ENCODE measurements around the gene LYRM7. TPM values are rescaled to one million over a fixed set of nuclear protein-coding genes. Genes with fewer than 3 reads are reported as not detected.
"Not testable (repeated sequence)": the region's sequence is repeated elsewhere in the genome, so short reads cannot be mapped to it uniquely, and the experiment has no call there.

Gene LYRM7
- total RNA-seq (2014; rRNA removed; shearing (Covaris generic)) = 1.9 and 3.0 TPM in 2 replicates

DNA sequence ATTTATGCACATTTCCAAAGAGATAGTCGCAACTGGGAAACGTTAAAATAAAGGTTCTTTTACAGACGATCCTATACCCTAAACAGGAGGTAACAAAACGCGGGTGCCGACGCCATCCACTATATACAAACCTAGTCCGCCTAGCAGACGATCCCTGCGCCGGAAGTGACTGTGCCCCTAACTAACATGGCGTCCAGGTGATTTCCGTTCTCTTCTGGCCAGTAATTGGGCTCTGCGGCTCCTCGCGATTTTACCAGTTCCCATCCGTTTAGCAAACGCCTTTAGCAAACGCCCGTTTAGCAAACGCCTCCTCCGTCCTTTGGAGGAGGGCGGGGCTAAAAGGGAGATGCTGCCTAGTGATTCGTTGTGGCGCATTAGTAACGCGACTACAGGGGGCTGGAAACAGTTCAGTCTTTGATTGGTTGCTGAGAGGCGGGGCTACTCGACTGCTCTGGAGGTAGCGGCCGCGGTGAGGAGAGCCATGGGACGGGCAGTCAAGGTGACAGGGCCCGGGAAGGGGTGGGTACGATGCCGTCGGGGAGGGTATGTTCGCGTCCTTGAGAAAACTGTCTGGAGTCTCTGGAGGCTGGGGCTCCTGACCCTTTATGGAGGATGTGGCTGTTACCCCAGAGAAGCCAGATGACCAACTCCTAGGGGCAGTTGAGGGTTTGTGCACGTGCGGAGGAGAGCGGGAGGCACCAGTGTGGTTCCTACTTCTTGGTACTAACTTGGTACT, at the start of gene LYRM7:
Gene LYRM7 (plus strand): TSS at position 405 of the 736 bp plus-strand sequence. CDS start 77 bp downstream, at position 482.
- peak; percentile 99 for DNase-seq (ENCODE audit: low spot score)

GRCh38 chr5:131127244-131127643, 43.5 kb upstream of the LYRM7 start:
- not testable (repeated sequence) for DNase-seq (ENCODE audit: low spot score)

- no peak for DNase-seq (ENCODE audit: low spot score)
Observed at GRCh38 chr5:131129306-131129705, 41.4 kb upstream of the LYRM7 start.

- not testable (repeated sequence) for DNase-seq (ENCODE audit: low spot score)
Observed at GRCh38 chr5:131133091-131133490, 37.7 kb upstream of the LYRM7 start.

DNA sequence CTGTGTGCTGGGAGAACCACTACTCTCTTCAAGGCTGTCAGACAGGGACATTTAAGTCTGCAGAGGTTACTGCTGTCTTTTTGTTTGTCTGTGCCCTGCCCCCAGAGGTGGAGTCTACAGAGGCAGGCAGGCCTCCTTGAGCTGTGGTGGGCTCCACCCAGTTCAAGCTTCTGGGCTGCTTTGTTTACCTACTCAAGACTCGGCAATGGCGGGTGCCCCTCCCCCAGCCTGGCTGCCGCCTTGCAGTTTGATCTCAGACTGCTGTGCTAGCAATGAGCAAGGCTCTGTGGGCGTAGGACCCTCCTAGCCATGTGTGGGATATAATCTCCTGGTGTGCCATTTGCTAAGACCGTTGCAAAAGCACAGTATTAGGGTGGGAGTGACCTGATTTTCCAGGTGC, 32.3 kb upstream of the LYRM7 start:
- DNase-seq (ENCODE audit: low spot score) = not testable (repeated sequence)

DNA sequence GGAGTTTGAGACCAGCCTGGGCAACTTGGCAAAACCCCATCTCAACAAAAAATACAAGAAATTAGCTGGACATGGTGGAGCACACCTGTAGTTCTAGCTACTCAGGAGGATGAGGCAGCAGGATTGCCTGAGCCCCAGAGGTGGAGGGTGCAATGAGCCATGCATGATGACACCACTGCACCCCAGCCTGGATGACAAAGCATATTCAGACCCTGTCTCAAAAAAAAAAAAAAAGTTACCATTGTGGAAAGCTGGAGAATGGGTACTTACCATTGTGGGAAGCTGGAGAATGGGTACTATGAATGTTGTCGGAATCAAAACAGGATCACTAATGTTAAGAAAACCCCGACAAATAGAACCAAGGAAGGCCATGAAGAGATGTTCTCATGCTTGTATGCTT, 31.4 kb upstream of the LYRM7 start:
- DNase-seq (ENCODE audit: low spot score) = no peak

DNA sequence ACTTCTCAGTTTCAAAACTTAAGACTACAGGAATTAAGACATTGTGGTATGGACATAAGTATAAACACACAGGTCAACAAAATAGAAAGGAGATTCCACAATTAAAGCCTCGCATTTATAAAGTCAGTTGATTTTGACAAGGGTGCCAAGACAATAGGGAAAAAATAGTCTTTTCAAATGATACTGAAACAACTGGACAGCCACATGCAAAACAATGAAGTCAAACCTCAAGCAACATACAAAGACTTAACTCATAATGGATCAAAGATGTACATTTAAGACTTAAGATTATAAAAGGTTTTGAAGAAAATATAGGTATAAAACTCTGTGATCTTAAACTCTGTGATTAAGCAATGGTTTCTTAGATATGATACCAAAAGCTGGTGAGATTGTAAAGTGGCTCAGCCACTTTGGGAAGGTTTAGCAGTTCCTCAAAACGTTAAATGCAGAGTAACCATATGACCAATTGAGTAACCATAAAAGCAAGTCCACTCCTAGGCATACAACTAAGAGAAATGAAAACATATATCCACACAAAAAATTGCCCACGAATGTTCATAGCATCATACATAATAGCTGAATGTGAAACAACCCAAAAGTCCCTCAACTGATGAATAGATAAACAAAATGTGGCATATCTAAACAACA, 27.6 kb upstream of the LYRM7 start:
- DNase-seq (ENCODE audit: low spot score) = no peak

- no peak for DNase-seq (ENCODE audit: low spot score)
Observed at GRCh38 chr5:131147258-131147657, 23.5 kb upstream of the LYRM7 start.

- DNase-seq (ENCODE audit: low spot score) = no peak
Observed at GRCh38 chr5:131148835-131149234, 21.9 kb upstream of the LYRM7 start.

DNA sequence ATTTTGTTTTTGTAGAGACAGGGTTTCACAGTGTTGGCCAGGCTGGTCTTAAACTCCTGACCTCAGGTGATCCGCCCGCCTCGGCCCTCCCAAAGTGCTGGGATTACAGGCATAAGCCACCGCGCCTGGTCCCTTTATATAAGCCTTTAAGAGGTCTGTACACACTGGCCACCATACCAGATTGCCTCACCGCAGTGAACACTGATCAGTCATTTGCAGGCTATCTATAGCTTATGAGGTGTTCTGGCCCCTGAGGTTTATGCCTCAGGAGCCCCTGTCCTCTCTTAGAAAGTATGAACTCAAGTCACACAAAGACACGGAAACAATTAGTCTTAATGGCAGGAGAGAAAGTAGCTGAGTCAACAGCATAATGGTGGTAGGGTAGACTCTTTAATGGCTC, 20.3 kb upstream of the LYRM7 start:
- no peak for DNase-seq (ENCODE audit: low spot score)

GRCh38 chr5:131151216-131151615, 19.5 kb upstream of the LYRM7 start:
- no peak for DNase-seq (ENCODE audit: low spot score)

DNA sequence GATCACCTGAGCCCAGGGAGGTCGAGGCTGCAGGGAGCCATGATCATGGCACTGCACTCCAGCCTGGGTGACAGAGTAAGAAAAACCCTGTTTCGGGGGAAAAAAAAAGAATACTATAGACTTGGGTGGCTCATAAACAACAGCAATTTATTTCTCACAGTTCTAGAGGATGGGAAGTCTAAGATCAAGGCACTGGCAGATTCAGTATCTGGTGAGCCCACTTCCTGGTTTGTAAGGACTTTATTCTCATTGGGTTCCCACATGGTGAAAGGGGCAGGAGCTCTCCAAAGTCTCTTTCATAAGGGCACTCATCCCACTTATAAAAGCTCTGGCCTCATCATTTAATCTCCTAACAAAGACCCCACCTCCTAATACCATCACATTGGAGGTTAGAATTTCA, 14.4 kb upstream of the LYRM7 start:
- no peak for DNase-seq (ENCODE audit: low spot score)

DNA sequence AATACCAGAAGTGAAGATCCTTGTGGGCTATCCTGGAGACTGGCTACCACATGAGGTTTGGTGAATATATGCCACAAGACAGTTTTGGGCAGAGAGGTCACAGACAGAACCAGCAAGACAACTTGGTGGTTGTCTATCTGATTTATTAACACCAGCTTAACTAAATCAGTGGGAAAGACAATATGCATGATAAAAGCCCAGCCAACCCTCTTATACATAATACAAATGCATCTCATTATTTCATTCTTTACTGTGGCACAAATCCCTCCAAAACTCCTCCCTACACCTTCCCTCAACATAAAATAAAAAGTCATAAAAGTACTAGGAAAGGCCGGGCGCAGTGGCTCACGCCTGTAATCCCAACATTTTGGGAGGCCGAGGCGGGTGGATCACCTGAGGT, 13.8 kb upstream of the LYRM7 start:
- no peak for DNase-seq (ENCODE audit: low spot score)

DNA sequence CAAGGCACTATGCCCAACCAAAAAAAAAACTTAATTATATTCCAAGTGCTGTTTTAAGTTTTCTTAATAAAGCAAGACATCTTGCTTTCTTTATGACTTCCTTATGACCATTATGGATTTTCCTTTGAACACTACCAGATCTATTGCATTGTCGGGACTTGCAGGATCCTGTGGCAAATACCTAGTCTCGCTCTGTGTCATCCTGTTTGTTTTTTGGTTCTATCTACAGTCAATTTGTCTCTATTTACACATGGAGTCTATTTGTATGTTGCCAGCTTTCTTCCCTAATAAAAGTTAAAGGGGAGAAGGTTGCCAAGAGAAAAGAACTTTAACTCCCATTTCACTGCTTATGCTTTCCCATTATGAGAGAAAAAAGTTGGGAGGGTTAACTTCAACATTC, 10.6 kb upstream of the LYRM7 start:
- no peak for DNase-seq (ENCODE audit: low spot score)

DNA sequence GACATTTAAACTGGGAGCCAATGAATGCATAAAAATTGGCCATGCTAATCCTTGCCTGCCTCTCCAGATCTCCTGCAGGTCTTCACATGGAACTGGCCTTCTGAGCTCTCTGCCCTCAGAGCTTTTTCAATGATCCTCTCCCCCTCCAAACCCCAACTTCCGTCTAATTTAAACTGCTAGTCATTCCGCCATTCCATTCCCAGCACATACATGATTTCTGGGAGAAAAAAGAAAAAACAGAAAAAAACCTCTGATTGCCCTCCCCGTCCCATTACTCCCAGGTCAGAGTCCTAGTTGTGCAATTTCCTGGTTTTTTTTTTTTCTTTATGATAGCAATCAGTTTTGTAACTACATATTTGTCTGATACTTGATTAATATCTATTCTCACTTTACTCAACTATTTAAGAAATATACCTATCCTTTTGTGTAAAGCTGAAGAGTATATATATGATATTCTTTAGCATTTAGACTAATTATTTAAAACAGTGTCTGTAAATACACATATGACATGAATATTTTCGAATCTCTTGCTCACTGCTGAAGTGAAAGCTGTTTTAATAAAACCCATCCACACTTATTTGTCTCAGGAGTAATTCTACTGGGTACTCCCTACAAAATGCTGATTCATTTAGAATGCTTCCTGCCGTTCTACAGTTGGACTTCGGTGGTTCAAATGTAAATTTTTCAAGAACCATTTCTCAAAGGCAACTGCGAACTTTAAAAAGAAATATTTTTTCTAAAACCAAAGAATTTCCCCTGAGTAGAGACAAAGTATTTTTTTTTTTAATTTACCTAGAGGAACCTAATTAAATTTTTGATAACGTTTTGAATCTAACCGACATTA, 7.2 kb upstream of the LYRM7 start:
- peak; percentile 59 for DNase-seq (ENCODE audit: low spot score)

- peak; percentile 85 for DNase-seq (ENCODE audit: low spot score)
Observed at GRCh38 chr5:131164191-131165118, 6.3 kb upstream of the LYRM7 start.

GRCh38 chr5:131165119-131165727, 5.5 kb upstream of the LYRM7 start, which contains the start of gene HINT1:
HINT1 (minus strand) TSS chr5:131165256; CDS start chr5:131165205, 51 bp downstream.
- DNase-seq (ENCODE audit: low spot score) = peak; percentile 96

DNA sequence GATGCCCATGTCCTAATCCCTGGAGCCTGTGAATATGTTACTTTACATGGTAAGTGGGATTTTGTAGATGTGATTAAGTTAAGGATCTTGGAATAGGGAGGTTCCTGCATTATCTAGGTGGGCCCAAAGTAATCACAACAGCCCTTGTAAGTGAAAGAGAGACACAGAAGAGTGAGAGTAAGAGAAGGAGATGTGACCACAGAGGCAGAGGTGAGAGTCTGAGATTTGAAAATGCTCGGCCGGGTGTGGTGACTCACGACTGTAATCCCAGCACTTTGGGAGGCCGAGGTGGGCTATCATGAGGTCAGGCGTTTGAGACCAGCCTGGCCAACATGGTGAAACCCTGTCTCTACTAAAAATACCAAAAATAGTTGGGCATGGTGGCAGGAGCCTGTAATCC, 3.1 kb upstream of the LYRM7 start:
- DNase-seq (ENCODE audit: low spot score) = no peak

DNA sequence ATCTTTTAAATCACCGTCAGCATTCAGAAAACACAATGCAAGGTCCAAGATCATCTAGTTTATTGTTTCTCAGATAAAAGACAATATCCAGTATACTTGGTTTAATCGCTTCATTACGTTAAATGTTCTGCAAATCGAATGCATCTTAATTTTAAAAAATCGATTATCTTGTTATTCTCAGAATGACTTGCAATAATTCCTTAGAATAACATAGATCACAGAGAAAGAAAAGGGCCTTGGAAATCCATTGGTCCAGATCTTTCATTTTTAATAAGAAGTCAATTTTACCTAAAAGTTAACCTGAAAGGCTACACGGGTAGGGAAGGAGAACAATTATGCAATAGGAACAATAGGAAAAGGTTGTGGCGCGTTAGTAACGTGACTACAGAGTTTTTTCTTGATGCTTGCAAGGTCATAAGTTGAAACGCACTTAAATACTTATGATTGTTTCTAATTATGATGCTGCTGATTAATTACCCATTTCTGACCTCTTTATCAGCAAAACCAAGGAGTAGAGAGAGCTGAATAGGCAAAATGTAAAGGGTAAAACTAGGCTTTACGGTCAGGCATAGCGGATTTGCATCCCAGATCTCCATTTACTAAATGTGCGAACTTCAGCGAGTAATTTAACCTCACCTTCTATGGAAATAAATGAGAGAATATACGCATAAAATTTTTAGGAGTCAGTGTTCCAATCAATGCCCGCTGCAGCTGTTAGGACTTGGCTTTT, 769 bp upstream of the LYRM7 start:
- DNase-seq (ENCODE audit: low spot score) = no peak

DNA sequence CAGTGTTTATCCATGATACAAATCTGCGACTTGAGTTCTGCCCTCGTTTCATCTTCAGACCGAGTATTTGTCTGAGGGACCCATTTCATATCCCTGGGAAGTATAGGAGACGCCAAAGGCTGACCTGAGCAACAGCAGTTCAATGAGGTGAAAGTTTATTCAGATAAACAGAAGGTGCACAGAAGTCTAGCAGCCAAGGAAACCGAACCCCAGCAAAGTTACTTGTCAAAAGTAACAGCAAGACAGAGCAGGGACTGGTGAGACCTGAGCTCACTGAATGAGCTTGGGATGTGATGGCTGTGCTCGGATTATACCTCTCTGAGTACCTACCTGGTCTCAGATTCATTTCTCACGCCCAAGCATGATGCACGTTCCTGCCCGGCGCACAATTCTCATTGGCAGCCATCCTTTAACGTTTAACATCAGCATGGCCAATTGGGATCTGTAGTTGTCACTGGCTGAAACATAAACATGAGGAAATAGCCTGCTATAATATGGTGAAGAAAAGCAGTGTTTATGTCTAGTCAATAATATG, 599 bp downstream of the LYRM7 start:
- DNase-seq (ENCODE audit: low spot score) = no peak
